ENCODE data around the gene LGR6.

- TF ChIP-seq CTCF (IDR thresholded peaks at IDR 0.05) (no peak), POLR2A (IDR thresholded peaks at IDR 0.05) (no peak)
These were observed 19.9 kb downstream of the LGR6 start for GRCh38 chr1:202213361-202214088.

All from right lobe of liver (tissue), 4 donors.